ENCODE data around the gene PFDN5.

Gene PFDN5

DNA sequence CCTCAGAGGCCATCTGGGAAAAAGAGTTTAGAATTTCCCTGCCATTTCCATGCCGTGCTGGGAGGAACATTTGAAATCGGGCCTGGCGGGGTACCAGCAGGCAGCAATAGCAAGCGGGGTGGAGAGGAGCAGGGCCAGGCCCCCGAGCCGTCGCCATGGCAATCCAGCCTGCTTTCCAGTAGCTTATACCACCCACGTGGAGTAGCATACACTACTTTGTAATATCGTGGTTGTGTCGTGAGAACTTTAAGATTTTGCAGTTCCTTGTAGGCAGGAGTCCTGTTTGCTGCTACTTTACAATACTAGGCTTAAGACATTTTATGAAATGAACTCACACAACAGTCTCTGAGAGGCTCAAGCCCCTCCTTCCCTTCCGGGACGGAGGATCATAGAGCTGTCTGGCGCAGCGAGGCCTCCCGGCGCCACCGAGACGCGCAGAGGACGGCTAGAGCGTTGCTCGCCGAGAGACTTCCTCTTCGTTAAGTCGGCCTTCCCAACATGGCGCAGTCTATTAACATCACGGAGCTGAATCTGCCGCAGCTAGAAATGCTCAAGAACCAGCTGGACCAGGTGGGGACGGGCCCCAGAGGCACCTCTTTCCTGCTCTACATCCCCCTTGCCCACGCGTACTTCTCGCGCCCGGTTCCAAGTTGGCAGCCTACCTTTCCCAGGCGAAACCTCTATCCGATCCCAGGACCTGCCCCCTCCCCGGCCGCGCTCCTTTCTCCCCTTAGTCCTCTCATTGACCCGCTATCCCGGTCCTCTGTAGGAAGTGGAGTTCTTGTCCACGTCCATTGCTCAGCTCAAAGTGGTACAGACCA lies at the start of gene PFDN5:
Gene PFDN5, plus strand, starts transcription at position 473 of the 821 bp plus-strand sequence. Its CDS starts 26 bp downstream, at position 499.
- DNase-seq, result peak; percentile 84

DNA sequence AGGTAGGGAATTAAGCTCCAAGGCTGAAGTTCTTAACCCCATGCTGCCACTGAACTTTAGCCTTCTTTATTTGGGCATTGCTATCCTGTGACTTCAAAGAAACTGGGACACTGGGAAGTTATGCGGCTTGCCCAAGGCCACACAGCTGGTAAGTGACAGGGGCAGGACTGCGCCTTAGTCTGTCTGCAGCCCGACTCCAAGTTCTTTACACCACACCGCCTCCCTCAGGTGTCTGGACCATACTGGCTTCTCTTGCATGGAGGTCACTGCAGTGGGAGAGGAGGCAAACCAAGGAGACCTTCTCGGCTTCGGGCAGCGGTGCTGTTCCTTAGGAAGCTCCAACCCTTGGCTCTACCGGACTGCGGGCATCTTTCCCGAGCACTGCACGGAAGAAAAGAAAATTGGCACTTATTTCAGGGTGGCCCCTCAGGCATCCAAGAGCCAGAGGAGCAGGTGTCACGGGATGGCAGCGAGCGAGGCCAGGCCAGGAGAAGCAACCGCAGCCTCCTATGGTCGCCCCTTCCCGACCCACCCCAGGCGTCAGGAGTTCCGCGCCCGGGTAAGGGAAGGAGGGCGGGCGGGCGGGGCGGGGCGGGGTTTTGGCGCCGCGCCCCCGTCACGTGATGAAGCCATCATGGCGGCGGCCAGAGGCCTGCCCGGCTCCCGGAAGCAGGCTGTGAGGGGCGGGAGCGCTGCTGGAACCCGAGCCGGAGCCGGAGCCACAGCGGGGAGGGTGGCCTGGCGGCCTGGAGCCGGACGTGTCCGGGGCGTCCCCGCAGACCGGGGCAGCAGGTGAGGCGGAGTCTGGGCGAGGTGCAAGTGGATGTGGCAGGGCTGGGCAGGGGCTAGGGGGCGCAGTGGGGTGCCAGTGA lies 43.6 kb upstream of the PFDN5 start:
- peak; percentile 73 for DNase-seq

DNA sequence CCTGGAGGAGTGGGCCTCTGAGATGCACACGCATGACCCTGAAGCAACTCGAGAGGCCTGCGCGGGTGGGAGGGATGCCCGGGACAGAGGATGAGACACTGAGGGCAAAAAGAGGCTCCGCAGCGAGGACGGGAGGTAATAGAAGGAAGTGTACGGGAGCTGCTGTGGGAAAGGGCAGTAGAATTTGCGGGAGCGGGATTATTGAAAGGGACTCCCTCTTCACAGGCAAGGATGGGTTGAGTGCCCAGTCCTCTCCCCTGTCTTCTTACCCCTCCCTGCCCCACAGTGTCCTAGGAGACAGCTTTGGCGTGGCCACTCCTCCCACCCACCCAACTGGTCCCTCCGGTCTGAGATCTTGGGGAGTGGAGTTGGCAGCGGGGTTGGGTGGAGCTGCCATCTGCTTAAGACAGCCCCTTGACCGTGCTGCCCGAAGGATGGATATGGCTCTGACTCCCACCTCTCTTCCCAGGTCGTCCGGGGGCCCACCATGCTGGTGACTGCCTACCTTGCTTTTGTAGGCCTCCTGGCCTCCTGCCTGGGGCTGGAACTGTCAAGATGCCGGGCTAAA lies 42.9 kb upstream of the PFDN5 start:
- no peak for DNase-seq

DNA sequence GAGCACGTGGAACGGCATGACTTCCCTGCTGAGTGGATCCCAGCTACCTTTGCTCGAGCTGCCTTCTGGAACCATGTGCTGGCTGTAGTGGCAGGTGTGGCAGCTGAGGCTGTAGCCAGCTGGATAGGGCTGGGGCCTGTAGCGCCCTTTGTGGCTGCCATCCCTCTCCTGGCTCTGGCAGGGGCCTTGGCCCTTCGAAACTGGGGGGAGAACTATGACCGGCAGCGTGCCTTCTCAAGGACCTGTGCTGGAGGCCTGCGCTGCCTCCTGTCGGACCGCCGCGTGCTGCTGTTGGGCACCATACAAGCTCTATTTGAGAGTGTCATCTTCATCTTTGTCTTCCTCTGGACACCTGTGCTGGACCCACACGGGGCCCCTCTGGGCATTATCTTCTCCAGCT lies 42.0 kb upstream of the PFDN5 start:
- no peak for DNase-seq

DNA sequence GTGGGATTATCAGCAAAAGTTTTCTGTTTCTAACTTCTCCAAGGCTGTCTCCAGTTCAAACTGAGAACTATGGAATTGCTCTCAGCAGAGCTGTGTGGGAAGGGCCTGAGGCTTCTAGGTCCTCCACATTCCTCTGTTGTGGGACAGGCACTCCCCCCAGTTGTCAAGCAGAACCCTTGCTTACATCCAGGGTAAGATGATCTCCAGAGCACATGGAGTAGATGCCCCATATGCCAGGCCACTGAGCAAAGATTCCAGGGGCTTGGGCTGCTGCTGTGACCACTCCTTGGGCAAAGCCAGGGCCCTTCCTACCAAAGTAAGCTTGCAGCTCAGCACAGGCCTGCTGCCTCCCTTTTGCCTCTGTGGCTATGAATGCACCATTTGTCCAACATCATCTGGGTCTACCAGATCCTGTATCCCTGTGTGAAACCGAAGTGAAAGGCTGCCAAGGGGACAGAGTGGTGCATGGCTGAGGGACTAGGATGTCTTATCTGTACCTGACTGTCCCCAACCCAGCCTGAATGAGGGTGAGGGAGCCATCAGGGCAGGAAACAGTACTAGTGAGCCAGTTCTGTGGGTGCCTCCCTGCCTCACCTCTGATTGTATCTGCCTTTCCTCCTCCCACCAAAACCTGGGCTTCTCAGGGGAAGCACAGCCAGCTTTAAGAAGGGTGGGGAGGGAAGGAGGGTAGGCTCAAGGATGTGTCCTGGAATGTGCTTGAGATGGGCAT lies 40.4 kb upstream of the PFDN5 start:
- no peak for DNase-seq

DNA sequence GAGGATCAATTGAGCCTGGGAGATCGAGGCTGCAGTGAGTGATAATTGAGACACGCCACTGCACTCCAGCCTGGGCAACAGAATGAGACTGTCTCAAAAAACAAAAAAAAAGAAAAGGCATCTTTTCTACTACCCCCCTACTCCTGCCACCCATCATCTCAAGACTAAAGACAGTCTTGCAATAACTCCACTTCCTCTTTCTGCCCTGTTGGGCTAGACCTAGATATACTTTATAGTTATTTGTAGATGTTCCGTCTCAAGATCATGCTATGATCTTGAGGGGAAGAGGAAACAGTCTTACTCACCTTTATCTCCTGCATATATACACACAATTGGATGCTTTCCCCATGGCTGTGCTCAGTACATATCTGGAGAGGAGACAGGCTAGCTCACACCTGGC lies 39.3 kb upstream of the PFDN5 start:
- no peak for DNase-seq

DNA sequence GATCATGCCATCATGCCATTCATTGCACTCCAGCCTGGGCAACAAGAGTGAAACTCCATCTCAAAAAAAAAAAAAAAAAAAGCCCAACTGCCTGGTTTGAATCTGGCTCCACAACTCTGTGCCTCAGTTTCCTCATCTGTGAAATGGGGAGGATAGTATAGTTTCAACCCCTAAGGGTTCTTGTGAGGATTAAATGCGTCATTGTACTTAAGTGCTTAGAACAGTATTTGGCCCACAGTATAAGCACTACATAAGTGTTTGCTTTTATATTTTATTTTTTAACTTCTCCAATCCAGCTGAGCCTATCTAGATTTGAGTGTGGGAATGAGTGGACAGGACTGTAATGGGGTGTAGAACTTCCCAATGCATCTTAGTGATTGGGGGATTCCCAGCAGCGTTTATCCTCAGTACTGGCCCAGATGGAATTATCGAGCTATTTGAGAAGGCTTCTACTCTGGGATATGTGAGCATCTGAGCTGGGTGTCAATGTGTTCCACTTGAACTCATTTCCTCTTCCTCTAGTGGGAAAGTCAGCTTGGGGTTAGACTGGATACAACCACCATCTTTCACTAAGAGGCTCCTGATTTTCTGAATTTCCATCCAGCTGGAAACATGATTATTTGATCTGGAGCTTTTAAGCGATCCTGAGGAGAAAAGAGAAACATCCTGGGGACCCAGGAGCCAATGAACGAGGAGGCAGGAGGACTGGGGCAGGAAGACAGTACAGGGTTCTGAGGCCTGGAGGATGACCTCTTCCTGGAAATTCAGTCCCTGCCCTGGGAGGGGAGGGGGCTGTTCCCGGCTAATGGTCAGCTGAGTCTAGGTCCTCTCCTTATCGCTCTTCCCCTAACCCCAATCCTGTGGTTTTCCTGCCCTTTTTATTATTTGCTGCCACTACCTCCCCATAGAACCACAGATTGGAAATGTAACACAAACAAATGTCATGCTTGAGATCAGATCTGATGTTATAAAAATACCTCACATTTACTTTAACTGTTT lies 36.5 kb upstream of the PFDN5 start:
- no peak for DNase-seq

DNA sequence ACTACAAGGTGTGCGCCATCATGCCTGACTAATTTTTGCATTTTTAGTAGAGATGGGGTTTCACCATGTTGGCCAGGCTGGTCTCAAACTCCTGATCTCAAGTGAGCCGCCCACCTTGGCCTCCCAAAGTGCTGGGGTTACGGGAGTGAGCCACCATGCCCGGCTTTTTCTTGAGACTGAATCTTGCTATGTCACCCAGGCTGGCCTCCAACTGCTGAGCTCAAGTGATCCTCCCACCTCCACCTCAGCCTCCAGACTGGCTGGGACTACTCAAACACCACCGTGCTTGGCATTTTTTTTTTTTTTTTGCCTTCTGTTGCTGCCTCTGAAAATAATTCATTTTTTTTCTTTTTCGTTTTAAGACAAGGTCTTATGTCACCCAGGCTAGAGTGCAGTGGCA lies 35.5 kb upstream of the PFDN5 start:
- DNase-seq, result no peak

DNA sequence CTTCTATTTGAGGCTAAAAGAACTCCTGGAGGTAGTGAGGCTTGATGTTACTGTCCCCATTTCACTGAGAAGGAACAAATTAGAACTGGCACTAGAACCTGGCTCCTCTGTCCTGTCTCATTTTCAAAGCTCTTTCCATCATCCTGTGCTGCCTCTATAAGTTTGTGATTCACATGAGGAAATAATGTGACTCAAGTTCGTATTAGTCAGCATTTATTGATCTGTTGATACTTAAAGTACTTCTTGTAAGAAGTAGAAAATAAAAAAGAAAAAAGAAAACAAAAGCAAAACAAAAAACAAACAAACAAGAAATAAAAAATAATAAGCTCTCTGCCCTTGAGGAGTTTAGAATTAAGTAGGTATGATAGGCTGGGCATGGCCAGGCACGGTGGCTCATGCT lies 29.6 kb upstream of the PFDN5 start:
- no peak for DNase-seq

DNA sequence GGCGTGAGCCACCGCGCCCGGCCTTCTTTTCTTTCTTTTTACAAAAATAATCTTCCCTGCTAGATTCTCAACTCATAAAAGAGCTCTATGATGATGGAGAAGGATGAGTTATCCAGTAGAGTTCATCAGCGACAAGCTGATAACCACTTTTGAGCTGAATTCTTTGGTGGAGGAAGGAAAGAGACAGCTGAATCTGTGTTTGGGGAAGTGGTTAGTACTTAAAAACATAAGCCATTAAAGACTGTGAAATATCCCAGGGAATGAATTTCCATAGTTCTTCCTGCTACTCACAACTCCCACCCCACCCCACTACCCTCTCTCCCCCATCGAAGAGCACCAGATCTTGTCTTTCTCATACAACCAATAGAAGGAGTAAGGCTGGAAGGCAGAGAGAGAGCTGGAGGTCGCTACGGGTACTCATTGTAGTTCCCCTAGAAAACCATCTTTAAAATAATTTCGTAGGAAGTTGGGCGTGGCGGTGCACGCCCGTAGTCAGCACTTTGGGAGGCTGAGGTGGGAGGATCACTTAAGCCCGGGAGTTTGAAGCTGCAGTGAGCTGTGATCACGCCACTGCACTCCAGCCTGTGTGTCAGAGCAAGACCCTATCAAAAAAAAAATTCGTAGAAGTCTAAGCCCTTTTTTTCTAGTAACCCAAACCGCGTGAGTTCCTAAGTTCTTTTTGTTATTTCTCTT lies 27.9 kb upstream of the PFDN5 start:
- DNase-seq, result peak; percentile 34

DNA sequence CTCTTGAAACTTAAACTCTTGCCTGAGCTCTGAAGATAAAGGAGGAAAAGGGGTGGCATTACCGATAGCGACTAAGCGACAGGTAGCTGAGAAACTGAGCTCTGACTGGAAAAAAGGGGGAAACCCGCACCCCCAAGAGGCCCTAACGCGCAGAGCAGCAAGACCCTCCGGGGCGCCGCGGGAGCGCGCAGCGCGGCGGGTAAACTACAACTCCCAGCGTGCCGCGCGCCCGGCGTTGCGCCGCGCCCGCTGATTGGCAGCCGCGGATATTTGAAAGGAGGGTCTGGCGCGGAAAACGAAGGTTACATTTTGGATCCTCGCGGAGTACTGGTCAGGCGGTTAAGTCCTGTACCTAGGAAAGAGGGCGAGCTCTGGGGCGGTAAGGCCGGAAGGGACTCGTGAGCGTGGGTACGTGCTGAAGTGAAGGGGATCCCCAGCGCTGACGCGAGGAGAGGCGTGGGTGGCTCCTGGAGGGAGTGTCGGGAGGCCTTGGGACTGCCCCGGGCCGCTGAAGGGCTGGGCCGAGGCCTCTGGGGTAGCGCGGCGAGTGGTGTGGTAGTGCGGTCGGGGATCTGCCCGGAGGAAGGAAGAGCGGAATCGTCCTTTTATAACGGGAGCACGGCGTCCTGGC lies 27.2 kb upstream of the PFDN5 start, which contains the start of gene ESPL1:
Gene ESPL1, plus strand, starts transcription at position 301 of the 631 bp plus-strand sequence. CDS start 468 bp downstream, outside the sequence.
- peak; percentile 82 for DNase-seq

DNA sequence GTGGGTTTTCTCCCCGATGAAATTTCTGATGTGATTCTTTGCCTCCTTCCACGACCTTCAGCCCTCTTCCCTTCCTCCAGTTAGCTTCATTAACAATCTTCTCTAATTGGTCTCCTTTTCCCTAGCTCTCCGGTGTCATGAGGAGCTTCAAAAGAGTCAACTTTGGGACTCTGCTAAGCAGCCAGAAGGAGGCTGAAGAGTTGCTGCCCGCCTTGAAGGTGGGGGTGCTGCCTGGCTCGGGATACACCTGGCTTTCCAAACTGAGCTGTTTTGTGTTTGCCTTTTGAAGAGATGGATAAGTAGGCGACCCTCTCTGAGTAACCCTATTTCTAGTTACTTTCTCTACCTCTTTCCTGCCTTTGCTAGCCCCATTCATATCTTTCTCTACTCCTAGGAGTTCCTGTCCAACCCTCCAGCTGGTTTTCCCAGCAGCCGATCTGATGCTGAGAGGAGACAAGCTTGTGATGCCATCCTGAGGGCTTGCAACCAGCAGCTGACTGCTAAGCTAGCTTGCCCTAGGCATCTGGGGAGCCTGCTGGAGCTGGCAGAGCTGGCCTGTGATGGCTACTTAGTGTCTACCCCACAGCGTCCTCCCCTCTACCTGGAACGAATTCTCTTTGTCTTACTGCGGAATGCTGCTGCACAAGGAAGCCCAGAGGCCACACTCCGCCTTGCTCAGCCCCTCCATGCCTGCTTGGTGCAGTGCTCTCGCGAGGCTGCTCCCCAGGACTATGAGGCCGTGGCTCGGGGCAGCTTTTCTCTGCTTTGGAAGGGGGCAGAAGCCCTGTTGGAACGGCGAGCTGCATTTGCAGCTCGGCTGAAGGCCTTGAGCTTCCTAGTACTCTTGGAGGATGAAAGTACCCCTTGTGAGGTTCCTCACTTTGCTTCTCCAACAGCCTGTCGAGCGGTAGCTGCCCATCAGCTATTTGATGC lies 26.4 kb upstream of the PFDN5 start:
- DNase-seq, result no peak

DNA sequence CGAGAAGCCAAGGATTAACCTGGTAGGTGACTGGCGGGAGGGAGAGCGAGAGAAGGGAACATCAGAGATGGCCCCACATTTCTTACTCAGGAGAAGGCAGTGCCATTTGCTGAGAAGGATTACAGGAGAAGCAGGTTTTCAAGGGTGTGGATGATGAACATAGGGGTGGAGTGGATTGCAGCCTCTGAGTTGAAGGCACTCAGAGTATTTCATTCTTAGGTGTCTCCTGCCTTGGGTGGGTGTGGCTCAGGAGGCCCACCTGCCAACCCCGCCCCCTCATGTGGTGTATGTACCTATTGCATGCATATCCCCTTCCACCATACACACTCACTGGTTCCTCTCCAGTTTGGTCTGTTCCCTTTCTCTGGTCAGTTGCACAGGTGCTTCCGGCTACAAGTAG lies 20.9 kb upstream of the PFDN5 start:
- DNase-seq, result no peak

DNA sequence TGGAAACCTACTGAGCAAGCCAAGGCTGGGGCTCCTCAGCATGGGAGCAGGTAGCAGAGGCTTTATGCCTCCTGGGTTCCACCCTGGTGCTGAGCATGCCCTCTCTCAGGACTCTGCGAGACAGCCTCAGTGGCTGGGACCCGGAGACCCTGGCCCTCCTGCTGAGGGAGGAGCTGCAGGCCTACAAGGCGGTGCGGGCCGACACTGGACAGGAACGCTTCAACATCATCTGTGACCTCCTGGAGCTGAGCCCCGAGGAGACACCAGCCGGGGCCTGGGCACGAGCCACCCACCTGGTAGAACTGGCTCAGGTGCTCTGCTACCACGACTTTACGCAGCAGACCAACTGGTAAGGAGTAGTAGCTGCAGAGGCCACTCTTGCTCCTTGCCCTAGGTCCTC lies 18.8 kb upstream of the PFDN5 start:
- DNase-seq, result no peak

DNA sequence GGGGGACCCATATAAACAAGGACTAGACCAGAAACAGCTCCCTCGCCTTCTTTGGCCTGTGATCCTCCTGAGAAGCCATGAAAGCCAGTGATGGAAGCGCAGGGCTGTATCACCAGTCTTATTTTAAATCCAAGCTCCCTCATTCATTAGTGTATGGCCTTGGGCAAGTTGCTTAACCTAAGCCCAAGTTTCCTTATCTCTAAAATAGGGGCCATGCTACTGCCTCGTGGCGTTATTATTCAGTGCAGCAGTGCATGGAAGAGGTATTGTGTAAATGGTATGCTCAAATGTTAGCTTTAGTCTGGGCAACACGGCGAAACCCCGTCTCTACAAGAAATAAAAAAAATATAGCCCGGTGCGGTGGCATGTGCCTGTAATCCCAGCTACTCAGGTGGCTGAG lies 17.4 kb upstream of the PFDN5 start:
- no peak for DNase-seq

DNA sequence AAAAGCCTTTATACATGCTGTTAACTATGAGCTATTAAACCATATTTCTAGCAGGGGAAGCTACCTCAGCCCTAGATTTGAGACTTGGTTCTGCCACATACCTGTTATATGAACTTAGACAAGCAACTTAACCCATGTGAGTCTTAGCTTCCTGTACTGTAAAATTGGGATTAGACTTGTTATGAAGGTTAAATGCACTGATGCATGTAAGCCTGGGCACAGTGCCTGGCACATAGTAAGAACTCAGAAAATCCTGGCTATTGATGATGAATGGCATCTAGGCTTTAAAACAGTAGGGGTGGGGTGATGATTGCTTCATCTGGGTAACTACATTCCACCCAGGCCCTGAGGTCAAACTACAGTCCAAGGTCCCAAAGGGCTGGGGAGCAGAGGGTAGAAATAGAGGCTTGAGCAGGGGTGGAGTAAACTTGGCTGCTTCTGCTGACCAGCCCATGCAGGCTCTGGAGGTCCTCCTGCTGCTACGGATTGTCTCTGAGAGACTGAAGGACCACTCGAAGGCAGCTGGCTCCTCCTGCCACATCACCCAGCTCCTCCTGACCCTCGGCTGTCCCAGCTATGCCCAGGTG lies 16.0 kb upstream of the PFDN5 start:
- no peak for DNase-seq

DNA sequence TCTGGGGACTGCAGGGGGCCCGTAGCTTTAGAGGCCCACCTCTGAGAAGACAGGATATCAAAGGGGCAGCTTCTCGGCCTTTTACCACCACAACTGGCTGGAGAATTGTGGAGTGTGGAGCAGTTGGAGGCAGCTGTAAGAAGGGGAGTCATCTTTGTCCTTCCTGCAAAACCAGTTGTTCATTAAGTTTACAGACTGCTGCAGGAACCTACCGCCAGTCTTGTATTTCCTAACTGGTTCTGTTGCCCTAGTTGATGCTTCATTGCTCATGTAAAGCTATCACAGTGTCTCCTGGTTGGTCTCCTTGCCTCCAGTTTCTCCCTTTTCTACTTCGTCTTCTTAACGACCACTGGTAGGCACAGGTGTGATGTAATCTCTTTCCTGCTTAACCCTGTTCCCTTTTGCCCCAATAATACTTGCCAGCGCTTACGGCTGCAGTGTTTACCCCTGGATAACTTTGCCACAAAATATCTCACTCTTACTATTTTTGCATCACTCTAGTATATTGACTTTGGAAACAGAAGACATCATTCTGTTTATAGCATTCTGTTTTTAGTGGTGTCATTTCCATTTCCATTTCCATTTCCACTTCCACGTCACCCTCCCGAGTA lies 15.3 kb upstream of the PFDN5 start:
- DNase-seq, result no peak

DNA sequence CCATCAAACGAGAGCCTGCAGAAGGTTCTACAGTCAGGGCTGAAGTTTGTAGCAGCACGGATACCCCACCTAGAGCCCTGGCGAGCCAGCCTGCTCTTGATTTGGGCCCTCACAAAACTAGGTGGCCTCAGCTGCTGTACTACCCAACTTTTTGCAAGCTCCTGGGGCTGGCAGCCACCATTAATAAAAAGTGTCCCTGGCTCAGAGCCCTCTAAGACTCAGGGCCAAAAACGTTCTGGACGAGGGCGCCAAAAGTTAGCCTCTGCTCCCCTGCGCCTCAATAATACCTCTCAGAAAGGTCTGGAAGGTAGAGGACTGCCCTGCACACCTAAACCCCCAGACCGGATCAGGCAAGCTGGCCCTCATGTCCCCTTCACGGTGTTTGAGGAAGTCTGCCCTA lies 8.9 kb upstream of the PFDN5 start:
- DNase-seq, result no peak

Data from stimulated activated CD4-positive, alpha-beta T cell treated with anti-CD3 and anti-CD28 coated beads, Interleukin-4, amount 100 ng/mL, for 1 hour (primary cell).